SK-N-SH treated with all-trans-retinoic acid at 6 μM for 48 hours (cell line): ENCODE data around the gene CNTNAP2.

Source experiments
- ARNTL ChIP-seq: fragments of 450-650 bp; formaldehyde crosslinking; IDR thresholded peaks from 2 replicates; pipeline ENCODE4 v1.5.0; 2020; ENCODE audit warnings: low read depth, mild to moderate bottlenecking, moderate library complexity, borderline replicate concordance
- CREB5 ChIP-seq: fragments of 250-450 bp; sonication (Bioruptor Pico); IDR thresholded peaks from 2 replicates; pipeline ENCODE4 v1.5.1; 2020; ENCODE audit warnings: low read depth, mild to moderate bottlenecking, moderate library complexity
- CSRNP3 ChIP-seq: fragments of 250-450 bp; sonication (Bioruptor Pico); IDR thresholded peaks from 2 replicates; pipeline ENCODE4 v1.5.1; 2021; ENCODE audit warnings: mild to moderate bottlenecking, moderate library complexity
- ESRRG ChIP-seq: fragments of 250-450 bp; sonication (Bioruptor Pico); IDR thresholded peaks from 2 replicates; pipeline ENCODE4 v1.6.1; 2021; ENCODE audit warnings: mild to moderate bottlenecking
- GLIS3 ChIP-seq: fragments of 250-450 bp; sonication (Bioruptor Pico); IDR thresholded peaks from 2 replicates; pipeline ENCODE4 v1.5.0; 2020; ENCODE audit warnings: mild to moderate bottlenecking, moderate library complexity
- OSR1 ChIP-seq: fragments of 250-450 bp; sonication (Bioruptor Pico); IDR thresholded peaks from 2 replicates; pipeline ENCODE4 v1.8.0; 2022; ENCODE audit warnings: moderate library complexity, mild to moderate bottlenecking, inconsistent platforms
- PATZ1 ChIP-seq: fragments of 250-450 bp; sonication (Bioruptor Pico); IDR thresholded peaks from 2 replicates; pipeline ENCODE4 v1.8.0; 2020; ENCODE audit warnings: mild to moderate bottlenecking, moderate library complexity, borderline replicate concordance
- POU6F1 ChIP-seq: fragments of 250-450 bp; sonication (Bioruptor Pico); IDR thresholded peaks from 2 replicates; pipeline ENCODE4 v1.8.0; 2021; ENCODE audit warnings: low read depth, mild to moderate bottlenecking, moderate library complexity, borderline replicate concordance
- RARB ChIP-seq: fragments of 250-450 bp; sonication (Bioruptor Pico); IDR thresholded peaks from 2 replicates; pipeline ENCODE4 v1.8.0; 2021; ENCODE audit warnings: mild to moderate bottlenecking, moderate library complexity
- TOX ChIP-seq: fragments of 250-450 bp; sonication (Bioruptor Pico); IDR thresholded peaks from 2 replicates; pipeline ENCODE4 v1.8.0; 2021; ENCODE audit warnings: mild to moderate bottlenecking, moderate library complexity, borderline replicate concordance
- TSHZ2 ChIP-seq: fragments of 250-450 bp; sonication (Bioruptor Pico); IDR thresholded peaks from 2 replicates; pipeline ENCODE4 v1.5.0; 2020; ENCODE audit warnings: mild to moderate bottlenecking, moderate library complexity
- ZC3H10 ChIP-seq: fragments of 250-450 bp; sonication (Bioruptor Pico); IDR thresholded peaks from 2 replicates; pipeline ENCODE4 v1.5.1; 2021; ENCODE audit warnings: mild to moderate bottlenecking, moderate library complexity
- ZFP3 ChIP-seq: fragments of 250-450 bp; sonication (Bioruptor Pico); IDR thresholded peaks from 2 replicates; pipeline ENCODE4 v1.5.0; 2020; ENCODE audit warnings: mild to moderate bottlenecking, moderate library complexity
- ZNF565 ChIP-seq: fragments of 450-650 bp; formaldehyde crosslinking; conservative IDR thresholded peaks from 2 replicates; pipeline ENCODE4 v1.5.0; 2020; ENCODE audit warnings: low read depth, mild to moderate bottlenecking, moderate library complexity

GRCh38 chr7:148433521-148434180, 2317.1 kb downstream of the CNTNAP2 start:
- TF ChIP-seq ARNTL (CRISPR knock-in tag): no peak
- no peak for TF ChIP-seq GLIS3 (CRISPR knock-in tag)
- no peak for TF ChIP-seq ESRRG (CRISPR knock-in tag)
- no peak for TF ChIP-seq CREB5
- no peak for TF ChIP-seq PATZ1 (CRISPR knock-in tag)
- no peak for TF ChIP-seq RARB (CRISPR knock-in tag)
- no peak for TF ChIP-seq ZNF565 (CRISPR knock-in tag)
- no peak for TF ChIP-seq OSR1 (CRISPR knock-in tag)
- TF ChIP-seq ZFP3: no peak
- no peak for TF ChIP-seq TSHZ2 (CRISPR knock-in tag)
- TF ChIP-seq ZC3H10 (CRISPR knock-in tag): no peak; the same call in 1 of the 2 replicates
- no peak for TF ChIP-seq POU6F1 (CRISPR knock-in tag)
- TF ChIP-seq TOX (CRISPR knock-in tag): no peak
- TF ChIP-seq CSRNP3: no peak
